Peyer's patch (tissue), 4 donors: ENCODE measurements around the gene PRKACG. TPM values are rescaled to one million over a fixed set of nuclear protein-coding genes. Genes with fewer than 3 reads are reported as not detected.

Experiments
- DNase-seq, 3 donors: peaks; one replicate each; pipeline ENCODE4 v3.0.0-alpha.2; 2017 to 2019
- H3K27ac ChIP-seq, 4 donors: fragments of 200-600 bp; sonication (generic); one replicate each; pipeline ENCODE4 v1.5.1; 2016 to 2019
- H3K27me3 ChIP-seq, 2 donors: fragments of 200-600 bp; sonication (generic); one replicate each; pipeline ENCODE4 v1.5.1; 2019
- H3K36me3 ChIP-seq, 3 donors: fragments of 200-600 bp; sonication (generic); one replicate each; pipeline ENCODE4 v1.5.1; 2016 to 2019
- H3K4me1 ChIP-seq, 4 donors: fragments of 200-600 bp; sonication (generic); one replicate each; pipeline ENCODE4 v1.5.1; 2016 to 2019
- H3K4me3 ChIP-seq, 4 donors: fragments of 200-600 bp; sonication (generic); 1 replicate in 3 of 4; 2 replicates in 1 of 4; pipeline ENCODE4 v1.5.1; 2016 to 2019; ENCODE audit warnings: mild to moderate bottlenecking in 1 of 4
- H3K9me3 ChIP-seq, 4 donors: fragments of 200-600 bp; sonication (generic); one replicate each; pipeline ENCODE4 v1.5.1; 2016 to 2019; ENCODE audit warnings: mild to moderate bottlenecking in 1 of 4
- POLR2A ChIP-seq, 2 donors: fragments of 450-650 bp; IDR thresholded peaks; one replicate each; pipeline ENCODE4 v1.5.1; 2017; ENCODE audit warnings: antibody characterized with exemption in 2 of 2, mild to moderate bottlenecking in 2 of 2, moderate library complexity in 2 of 2
- total RNA-seq, 4 donors: library from RNA; depleted of rRNA; stranded (reverse); fragments of >200 nt; gene quantifications; one replicate each; pipeline ENCODE4 v1.1.0, GENCODE V29; 2016
- TF ChIP-seq, protein P1 (sequence below), 6 experiments: fragments of 450-650 bp in 4 of 6; fragments of 200-600 bp in 2 of 6; sonication (generic) in 1 of 6; IDR thresholded peaks; one replicate each; pipeline ENCODE4 v1.5.1; 2017 to 2019; ENCODE audit warnings: antibody characterized with exemption in 6 of 6, mild to moderate bottlenecking in 3 of 6, moderate library complexity in 1 of 6

PRKACG gene
- total RNA-seq, 4 donors from 2014 or later = not detected

DNA sequence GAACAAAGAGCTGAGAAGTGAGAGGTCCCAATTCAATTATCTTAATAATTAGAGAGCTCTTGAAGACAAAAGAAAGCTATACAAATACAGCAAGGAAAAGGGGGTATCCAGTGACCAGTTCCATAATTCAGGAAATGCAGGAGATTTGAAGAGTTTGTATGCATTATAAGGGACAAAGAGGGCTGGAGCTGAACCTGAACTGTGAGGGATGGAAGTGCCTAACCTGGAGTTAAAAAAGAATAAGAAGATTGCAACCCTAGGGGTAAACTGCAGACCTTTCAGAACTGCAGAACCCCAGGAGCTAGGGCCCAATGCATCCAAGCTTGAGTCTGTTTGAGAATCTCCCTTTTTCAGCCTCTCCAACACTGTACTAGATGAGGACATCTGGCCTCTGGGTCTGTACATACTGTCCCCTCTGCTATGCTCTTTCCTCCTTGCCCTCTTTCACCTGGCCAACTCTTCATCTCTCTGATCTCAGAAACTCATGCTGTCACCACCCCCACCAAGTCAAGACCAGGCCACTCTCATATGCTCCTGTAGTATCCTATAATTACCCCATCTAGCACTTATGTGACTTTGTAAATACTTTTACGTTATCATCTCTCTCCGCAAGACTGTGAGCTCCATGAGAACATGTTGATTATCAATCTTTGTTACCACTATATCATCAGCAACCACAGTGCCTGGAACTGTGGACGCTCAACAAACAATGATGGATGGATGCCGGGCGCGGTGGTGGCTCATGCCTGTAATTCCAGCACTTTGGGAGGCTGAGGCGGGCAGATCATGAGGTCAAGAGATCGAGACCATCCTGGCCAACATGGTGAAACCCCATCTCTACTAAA, 6.6 kb upstream of the PRKACG start:
- Histone ChIP-seq H3K27ac (no peak overlapping the region), H3K4me3 (no peak overlapping the region), H3K4me1 (no peaks in the 10 kb centered on the region), H3K27me3 (no peaks in the 10 kb centered on the region), H3K9me3 (no peaks in the 10 kb centered on the region), H3K36me3 (no peaks in the 10 kb centered on the region)
- no peak for TF ChIP-seq POLR2A (IDR thresholded peaks at IDR 0.05)
- TF ChIP-seq, protein P1, sequence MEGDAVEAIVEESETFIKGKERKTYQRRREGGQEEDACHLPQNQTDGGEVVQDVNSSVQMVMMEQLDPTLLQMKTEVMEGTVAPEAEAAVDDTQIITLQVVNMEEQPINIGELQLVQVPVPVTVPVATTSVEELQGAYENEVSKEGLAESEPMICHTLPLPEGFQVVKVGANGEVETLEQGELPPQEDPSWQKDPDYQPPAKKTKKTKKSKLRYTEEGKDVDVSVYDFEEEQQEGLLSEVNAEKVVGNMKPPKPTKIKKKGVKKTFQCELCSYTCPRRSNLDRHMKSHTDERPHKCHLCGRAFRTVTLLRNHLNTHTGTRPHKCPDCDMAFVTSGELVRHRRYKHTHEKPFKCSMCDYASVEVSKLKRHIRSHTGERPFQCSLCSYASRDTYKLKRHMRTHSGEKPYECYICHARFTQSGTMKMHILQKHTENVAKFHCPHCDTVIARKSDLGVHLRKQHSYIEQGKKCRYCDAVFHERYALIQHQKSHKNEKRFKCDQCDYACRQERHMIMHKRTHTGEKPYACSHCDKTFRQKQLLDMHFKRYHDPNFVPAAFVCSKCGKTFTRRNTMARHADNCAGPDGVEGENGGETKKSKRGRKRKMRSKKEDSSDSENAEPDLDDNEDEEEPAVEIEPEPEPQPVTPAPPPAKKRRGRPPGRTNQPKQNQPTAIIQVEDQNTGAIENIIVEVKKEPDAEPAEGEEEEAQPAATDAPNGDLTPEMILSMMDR (IDR thresholded peaks at IDR 0.05) = no peak
- no peak for DNase-seq

DNA sequence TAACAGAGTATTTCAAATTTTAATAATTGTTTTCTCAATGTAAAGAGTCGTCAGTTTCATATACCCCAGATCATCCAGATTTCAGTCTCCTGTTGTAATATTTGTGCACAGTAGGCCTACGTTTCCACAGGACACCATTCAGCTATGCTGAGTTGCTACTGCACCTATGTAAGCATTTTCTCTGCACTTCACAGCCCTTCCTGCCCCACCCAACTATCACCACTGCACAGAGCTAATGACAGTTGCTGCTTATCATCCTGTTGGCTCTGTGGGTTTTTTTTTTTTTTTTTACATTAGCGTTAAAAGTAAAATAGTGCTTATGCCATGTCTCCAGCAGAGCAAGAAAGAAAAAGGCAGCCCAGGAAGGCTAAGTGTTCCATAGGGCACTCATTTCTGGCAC, 5.9 kb upstream of the PRKACG start:
- no peak for DNase-seq
- Histone ChIP-seq H3K4me1 (no peaks in the 10 kb centered on the region), H3K9me3 (no peaks in the 10 kb centered on the region), H3K36me3 (no peaks in the 10 kb centered on the region), H3K27ac (no peak overlapping the region), H3K27me3 (no peaks in the 10 kb centered on the region), H3K4me3 (no peak overlapping the region)
- TF ChIP-seq, protein P1 (IDR thresholded peaks at IDR 0.05) = no peak
- no peak for TF ChIP-seq POLR2A (IDR thresholded peaks at IDR 0.05)

DNA sequence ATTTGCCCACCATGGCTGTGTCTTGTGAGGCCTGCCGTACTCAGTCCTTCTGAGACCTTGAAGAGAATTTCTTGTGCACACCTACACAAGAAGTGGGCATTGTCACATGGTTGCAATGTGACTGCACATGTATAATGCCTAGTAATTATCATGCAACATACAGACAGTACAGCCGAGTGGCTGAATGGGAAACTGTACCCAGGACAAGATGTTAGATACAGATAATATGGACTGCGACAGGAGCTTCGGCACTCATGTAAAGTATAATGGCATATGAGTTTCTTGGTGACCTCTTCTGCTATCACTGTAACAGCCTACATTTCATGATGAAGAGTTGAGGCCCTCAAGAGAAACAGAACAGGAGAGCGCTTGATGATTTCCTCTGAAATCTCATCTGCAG, 4.8 kb upstream of the PRKACG start:
- no peaks in the 10 kb centered on the region for H3K36me3 ChIP-seq
- no peak for DNase-seq

DNA sequence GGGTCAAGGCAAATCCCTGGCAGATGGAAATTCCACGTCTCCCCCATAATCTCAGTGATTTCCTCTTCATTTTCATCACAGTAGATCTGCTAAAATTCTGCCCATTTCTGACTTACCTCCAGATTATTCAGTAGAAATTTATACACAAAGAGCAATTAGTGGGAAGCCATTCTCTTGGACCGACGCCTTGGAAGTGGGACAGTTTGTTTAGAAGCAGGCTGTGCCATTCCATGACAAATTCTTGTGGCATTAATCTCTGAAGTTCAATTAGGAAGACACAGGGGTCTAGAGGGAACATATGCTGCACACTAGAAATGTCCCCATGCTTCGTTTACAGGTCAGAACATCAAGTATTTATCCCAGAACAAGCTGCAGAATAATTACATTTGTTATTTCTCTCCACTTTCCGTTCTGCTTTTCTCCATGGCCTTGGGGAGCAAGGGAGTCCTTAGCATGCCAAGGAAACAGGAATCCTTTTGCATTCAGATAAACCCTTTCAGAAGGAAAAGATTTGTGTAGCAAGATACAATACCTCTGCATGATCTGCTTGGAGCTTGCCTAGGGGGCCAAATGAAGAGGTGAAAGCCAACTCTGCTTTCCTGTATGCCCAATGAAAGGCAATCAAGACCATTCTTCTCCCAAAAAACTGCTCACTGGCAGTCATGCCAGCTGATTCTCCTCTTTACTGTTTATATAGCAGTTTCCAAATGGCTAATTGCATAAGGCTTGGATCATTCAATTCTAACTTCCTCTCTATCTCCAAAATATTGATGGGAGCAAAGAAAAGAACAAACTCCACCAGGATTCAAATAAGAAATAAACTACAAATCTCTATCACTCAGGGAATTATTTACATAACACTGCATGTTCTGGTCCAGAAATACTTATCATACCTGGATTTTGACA, 2.5 kb upstream of the PRKACG start:
- Histone ChIP-seq H3K4me1 (no peaks in the 10 kb centered on the region), H3K27ac (no peak overlapping the region), H3K4me3 (no peak overlapping the region), H3K36me3 (no peaks in the 10 kb centered on the region), H3K9me3 (no peaks in the 10 kb centered on the region), H3K27me3 (no peaks in the 10 kb centered on the region)
- no peak for DNase-seq
- TF ChIP-seq POLR2A (IDR thresholded peaks at IDR 0.05) = no peak
- TF ChIP-seq, protein P1 (IDR thresholded peaks at IDR 0.05) = no peak

More for the DNA sequence above, 4.8 kb upstream of the PRKACG start:
- Histone ChIP-seq H3K27me3 (no peaks in the 10 kb centered on the region), H3K27ac (no peak overlapping the region), H3K4me1 (no peaks in the 10 kb centered on the region), H3K4me3 (no peak overlapping the region), H3K9me3 (no peaks in the 10 kb centered on the region)
- TF ChIP-seq POLR2A (IDR thresholded peaks at IDR 0.05) = no peak
- TF ChIP-seq, protein P1 (IDR thresholded peaks at IDR 0.05) = no peak

DNA sequence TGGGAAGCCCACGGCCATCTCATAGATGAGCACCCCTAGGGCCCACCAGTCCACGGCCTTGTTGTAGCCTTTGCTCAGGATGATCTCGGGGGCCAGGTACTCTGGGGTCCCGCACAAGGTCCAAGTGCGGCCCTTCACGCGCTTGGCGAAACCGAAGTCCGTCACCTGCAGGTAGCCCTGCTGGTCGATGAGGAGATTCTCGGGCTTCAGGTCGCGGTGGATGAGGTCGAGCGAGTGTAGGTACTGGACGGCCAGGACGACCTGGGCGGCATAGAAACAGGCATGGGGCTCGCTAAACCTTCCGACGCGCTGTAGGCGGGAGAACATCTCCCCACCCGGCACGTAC, 558 bp downstream of the PRKACG start:
- Histone ChIP-seq H3K9me3 (no peaks in the 10 kb centered on the region), H3K4me1 (no peaks in the 10 kb centered on the region), H3K27ac (no peak overlapping the region), H3K36me3 (no peaks in the 10 kb centered on the region), H3K4me3 (no peak overlapping the region), H3K27me3 (no peaks in the 10 kb centered on the region)
- DNase-seq = no peak
- TF ChIP-seq, protein P1 (IDR thresholded peaks at IDR 0.05) = no peak
- no peak for TF ChIP-seq POLR2A (IDR thresholded peaks at IDR 0.05)
